ENCODE data around the gene OR4D5.

Gene OR4D5

GRCh38 chr11:123939317-123939716, at the start of gene OR4D5:
Gene OR4D5 (plus strand): TSS chr11:123939617. CDS start chr11:123939617, 0 bp downstream.
- H3K4me3 ChIP-seq (ENCODE audit: low read depth, low read length) = no peak within 1 kb of the TSS
- no peak for DNase-seq (ENCODE audit: low read depth, low spot score)
- CTCF ChIA-PET = no interaction called here
- POLR2A ChIA-PET = no interaction called here
- TF ChIP-seq CTCF (IDR thresholded peaks at IDR 0.05; ENCODE audit: insufficient read depth, low read length, missing control alignments) = no peak

GRCh38 chr11:123892031-123892430, 47.4 kb upstream of the OR4D5 start:
- ChIA-PET POLR2A (no interaction called here), CTCF (interaction anchor here (1.0 kb wide), 1 partner anchor 8 kb away, joined by 3 read pairs; no protein-coding TSS in a partner anchor)
- H3K4me3 ChIP-seq (ENCODE audit: low read depth, low read length) = no peak overlapping the region
- no peak for DNase-seq (ENCODE audit: low read depth, low spot score)
- no peak for TF ChIP-seq CTCF (IDR thresholded peaks at IDR 0.05; ENCODE audit: insufficient read depth, low read length, missing control alignments)

GRCh38 chr11:123899792-123900191, 39.6 kb upstream of the OR4D5 start:
- POLR2A ChIA-PET = no interaction called here

GRCh38 chr11:123901867-123902266, 37.5 kb upstream of the OR4D5 start, which contains the start of gene OR8D4:
Gene OR8D4 (plus strand): TSS chr11:123902167. CDS start chr11:123906432, 4,265 bp downstream.
- DNase-seq (ENCODE audit: low read depth, low spot score) = no peak
- ChIA-PET POLR2A (no interaction called here), CTCF (no interaction called here)
- TF ChIP-seq CTCF (IDR thresholded peaks at IDR 0.05; ENCODE audit: insufficient read depth, low read length, missing control alignments) = no peak
- H3K4me3 ChIP-seq (ENCODE audit: low read depth, low read length) = no peak within 1 kb of the TSS

More at GRCh38 chr11:123899792-123900191, 39.6 kb upstream of the OR4D5 start:
- no peak for DNase-seq (ENCODE audit: low read depth, low spot score)
- TF ChIP-seq CTCF (IDR thresholded peaks at IDR 0.05; ENCODE audit: insufficient read depth, low read length, missing control alignments) = no peak
- CTCF ChIA-PET = interaction anchor here (0.8 kb wide), 1 partner anchor 8 kb away, joined by 3 read pairs; no protein-coding TSS in a partner anchor
- no peak overlapping the region for H3K4me3 ChIP-seq (ENCODE audit: low read depth, low read length)

GRCh38 chr11:123903932-123904331, 35.5 kb upstream of the OR4D5 start:
- no peak for TF ChIP-seq CTCF (IDR thresholded peaks at IDR 0.05; ENCODE audit: insufficient read depth, low read length, missing control alignments)
- H3K4me3 ChIP-seq (ENCODE audit: low read depth, low read length) = no peak overlapping the region
- CTCF ChIA-PET = no interaction called here
- POLR2A ChIA-PET = no interaction called here
- no peak for DNase-seq (ENCODE audit: low read depth, low spot score)

GRCh38 chr11:123904932-123905331, 34.5 kb upstream of the OR4D5 start:
- no peak for DNase-seq (ENCODE audit: low read depth, low spot score)
- CTCF ChIA-PET = no interaction called here
- POLR2A ChIA-PET = no interaction called here
- H3K4me3 ChIP-seq (ENCODE audit: low read depth, low read length) = no peak overlapping the region
- no peak for TF ChIP-seq CTCF (IDR thresholded peaks at IDR 0.05; ENCODE audit: insufficient read depth, low read length, missing control alignments)
